IMR-90 (cell line): ENCODE measurements around the gene FDCSP. TPM values are rescaled to one million over a fixed set of nuclear protein-coding genes. Genes with fewer than 3 reads are reported as not detected.
"Not testable (repeated sequence)": the region's sequence is repeated elsewhere in the genome, so short reads cannot be mapped to it uniquely, and the experiment has no call there.

Experiments used
- ATAC-seq: fragments of 200-7000 bp; cut with Tn5 transposase; 2 replicates; pipeline ENCODE4 v1.9.1; 2020; ENCODE audit warnings: low read depth, mild to moderate bottlenecking, moderate library complexity
- BruUV-seq: library from RNA; stranded (reverse); fragments of 400-500 nt; replicated peaks from 2 replicates; lab custom pipeline; 2021; lab: Mats Ljungman, UMichigan
- CTCF ChIA-PET: fragments of 300-600 bp; formaldehyde crosslinking; extraction: SDS; loops from one replicate; lab custom pipeline; 2021; ENCODE audit warnings: antibody characterized with exemption; lab: Yijun Ruan, JAX
- POLR2A ChIA-PET: fragments of 300-600 bp; sonication (Branson Sonifier 250); formaldehyde crosslinking; loops from one replicate; lab custom pipeline; 2022; ENCODE audit warnings: antibody characterized with exemption; ENCODE audit not compliant: unreplicated experiment; lab: Charles Lee
- DNase-seq: peaks from one replicate; pipeline ENCODE4 v3.0.0; 2013
- H2AFZ ChIP-seq: replicated peaks from 2 replicates; pipeline ENCODE3; 2013; ENCODE audit warnings: low read length, mild to moderate bottlenecking; ENCODE audit not compliant: poor library complexity
- H2AK5ac ChIP-seq: 2 replicates; pipeline ENCODE4 v1.6.1; 2013; ENCODE audit warnings: low read depth, low read length, inconsistent platforms
- H2AK9ac ChIP-seq: replicated peaks from 2 replicates; pipeline ENCODE3; 2013; ENCODE audit warnings: mild to moderate bottlenecking, low read depth, low read length, moderate library complexity; ENCODE audit not compliant: poor library complexity
- H2BK120ac ChIP-seq: 2 replicates; pipeline ENCODE4 v1.6.1; 2013; ENCODE audit warnings: low read depth, low read length, inconsistent platforms
- H2BK15ac ChIP-seq: 3 replicates; pipeline ENCODE4 v1.6.1; 2013; ENCODE audit warnings: low read depth, low read length, inconsistent platforms
- H2BK20ac ChIP-seq: 2 replicates; pipeline ENCODE4 v1.6.1; 2013; ENCODE audit warnings: low read depth, mild to moderate bottlenecking, inconsistent platforms, low read length, moderate library complexity
- H2BK5ac ChIP-seq: 2 replicates; pipeline ENCODE4 v1.6.1; 2013; ENCODE audit warnings: mild to moderate bottlenecking, low read depth, low read length, inconsistent platforms; ENCODE audit not compliant: poor library complexity, severe bottlenecking
- H3K14ac ChIP-seq: replicated peaks from 2 replicates; pipeline ENCODE4 v1.6.1; 2013; ENCODE audit warnings: low read depth, low read length, inconsistent platforms
- H3K18ac ChIP-seq: 2 replicates; pipeline ENCODE4 v1.6.1; 2013; ENCODE audit warnings: low read depth, low read length, control low read depth
- H3K23ac ChIP-seq: 2 replicates; pipeline ENCODE4 v1.6.1; 2013; ENCODE audit warnings: low read depth, low read length, inconsistent platforms
- H3K27ac ChIP-seq: 2 replicates; pipeline ENCODE4 v1.5.1; 2013; ENCODE audit warnings: mild to moderate bottlenecking, control low read depth, low read length; ENCODE audit not compliant: insufficient read depth
- H3K27me3 ChIP-seq: 2 replicates; pipeline ENCODE4 v1.6.1; 2013; ENCODE audit warnings: low read length; ENCODE audit not compliant: control insufficient read depth, insufficient read depth
- H3K36me3 ChIP-seq: 2 replicates; pipeline ENCODE4 v1.6.1; 2013; ENCODE audit warnings: low read length, mixed read lengths; ENCODE audit not compliant: control insufficient read depth, insufficient read depth
- H3K4ac ChIP-seq: 2 replicates; pipeline ENCODE4 v1.6.1; 2013; ENCODE audit warnings: low read depth, low read length, inconsistent platforms
- H3K4me1 ChIP-seq: 2 replicates; pipeline ENCODE4 v1.6.1; 2013; ENCODE audit warnings: low read length, mixed read lengths; ENCODE audit not compliant: control insufficient read depth, insufficient read depth
- H3K4me2 ChIP-seq: 2 replicates; pipeline ENCODE4 v1.6.1; 2013; ENCODE audit warnings: low read depth, mild to moderate bottlenecking, control low read depth, low read length, moderate library complexity
- H3K4me3 ChIP-seq: 2 replicates; pipeline ENCODE4 v1.5.1; 2013; ENCODE audit warnings: low read depth, mild to moderate bottlenecking, control low read depth, low read length, moderate library complexity; ENCODE audit not compliant: insufficient read depth
- H3K56ac ChIP-seq: 2 replicates; pipeline ENCODE4 v1.6.1; 2013; ENCODE audit warnings: low read length, inconsistent platforms; ENCODE audit not compliant: insufficient read depth; ENCODE audit errors: extremely low read depth
- H3K79me1 ChIP-seq, 2 experiments: 2 replicates each; pipeline ENCODE4 v1.6.1; 2013; ENCODE audit warnings: low read length in 2 of 2, inconsistent platforms in 1 of 2, low read depth in 1 of 2
- H3K9ac ChIP-seq: 2 replicates; pipeline ENCODE4 v1.6.1; 2013; ENCODE audit warnings: low read depth, low read length, control low read depth
- H3K9me1 ChIP-seq: 2 replicates; pipeline ENCODE4 v1.6.1; 2013; ENCODE audit warnings: low read length, inconsistent platforms; ENCODE audit not compliant: insufficient read depth
- H3K9me3 ChIP-seq: 2 replicates; pipeline ENCODE4 v1.6.1; 2013; ENCODE audit warnings: low read length; ENCODE audit not compliant: control insufficient read depth, insufficient read depth
- H4K20me1 ChIP-seq: 2 replicates; pipeline ENCODE4 v1.6.1; 2013; ENCODE audit warnings: low read length, inconsistent platforms; ENCODE audit not compliant: insufficient read depth
- H4K5ac ChIP-seq: 2 replicates; pipeline ENCODE4 v1.6.1; 2013; ENCODE audit warnings: mild to moderate bottlenecking, low read depth, low read length, control low read depth
- H4K8ac ChIP-seq, 2 experiments: 2 replicates each; pipeline ENCODE4 v1.6.1; 2013; ENCODE audit warnings: low read depth in 2 of 2, low read length in 2 of 2, control low read depth in 1 of 2, inconsistent platforms in 1 of 2
- H4K91ac ChIP-seq: 2 replicates; pipeline ENCODE4 v1.6.1; 2013; ENCODE audit warnings: low read depth, low read length, inconsistent platforms; ENCODE audit not compliant: insufficient read depth
- WGBS, 2 experiments: methylation state at CpG; one replicate each; pipeline versions ENCODE4 v1.1.5 to v1.1.7; 2013; ENCODE audit warnings: missing lambda C conversion rate in 2 of 2; ENCODE audit not compliant: insufficient read length in 1 of 2; ENCODE audit errors: extremely low coverage in 2 of 2; 5-methylcytosine and 5-hydroxymethylcytosine counted together
- dilution Hi-C: fragments of 300-500 bp; cut with HindIII; formaldehyde crosslinking; loops from one replicate; pipeline ENCODE4 v1.14.3; 2018; ENCODE audit warnings: low sequenced_read_pairs; ENCODE audit not compliant: unreplicated experiment
- in situ Hi-C: fragments of 300-500 bp; cut with MboI; formaldehyde crosslinking; loops from 3 replicates; pipeline ENCODE4 v1.14.3; 2019; ENCODE audit warnings: low sequenced_read_pairs, inconsistent platforms, mixed read lengths
- intact Hi-C: fragments of 100-400 bp; cut with micrococcal nuclease; formaldehyde crosslinking; loops from 2 replicates; pipeline ENCODE4 v1.10.0; 2022
- polyA plus RNA-seq, 3 experiments: library from polyadenylated mRNA; depleted of rRNA; stranded (reverse); fragments of >200 nt; gene quantifications; 2 replicates each; pipeline ENCODE4 v1.2.3, GENCODE V29; 2012; ENCODE audit warnings: low replicate concordance in 1 of 3
- total RNA-seq: library from RNA; depleted of rRNA; stranded (reverse); fragments of >200 nt; gene quantifications from 2 replicates; pipeline ENCODE4 v1.2.3, GENCODE V29; 2012

Gene FDCSP
- total and polyA plus RNA-seq, 2 of the 4 experiments (the other 2 are of a cell fraction) = not detected

GRCh38 chr4:70242297-70242696 is 16.4 kb downstream of the FDCSP start, which contains the start of gene CSN3:
CSN3 (plus strand) TSS chr4:70242597; CDS start chr4:70244820, 2,223 bp downstream.
- H3K9ac ChIP-seq, BruUV-seq, H3K9me1 ChIP-seq, H2AFZ ChIP-seq, H2AK5ac ChIP-seq, DNase-seq, H3K18ac ChIP-seq, H2AK9ac ChIP-seq, H2BK20ac ChIP-seq, H3K27me3 ChIP-seq, H3K14ac ChIP-seq, H3K4me3 ChIP-seq, H2BK120ac ChIP-seq, H4K8ac ChIP-seq, H4K5ac ChIP-seq, H3K27ac ChIP-seq, POLR2A ChIA-PET, H4K20me1 ChIP-seq, H3K4me1 ChIP-seq, H3K23ac ChIP-seq, H3K36me3 ChIP-seq, H3K56ac ChIP-seq, dilution Hi-C loops, H3K4me2 ChIP-seq, H3K4ac ChIP-seq, H3K9me3 ChIP-seq, H2BK15ac ChIP-seq, intact Hi-C loops, H2BK5ac ChIP-seq, in situ Hi-C loops, ATAC-seq, H3K79me1 ChIP-seq, CTCF ChIA-PET, H4K91ac ChIP-seq: not testable (repeated sequence)
- no CpG with 5 or more reads among the region's 3 CpGs for WGBS, 2 experiments
